ENCODE data around the gene PTPRN2. TPM values are rescaled to one million over a fixed set of nuclear protein-coding genes. Genes with fewer than 3 reads are reported as not detected.

Gene PTPRN2
- total and polyA plus RNA-seq, 2 of the 13 experiments (the other 11 are each of a cell fraction or from before 2014, with no cell fraction given) = 2.5 to 24.2 TPM

DNA sequence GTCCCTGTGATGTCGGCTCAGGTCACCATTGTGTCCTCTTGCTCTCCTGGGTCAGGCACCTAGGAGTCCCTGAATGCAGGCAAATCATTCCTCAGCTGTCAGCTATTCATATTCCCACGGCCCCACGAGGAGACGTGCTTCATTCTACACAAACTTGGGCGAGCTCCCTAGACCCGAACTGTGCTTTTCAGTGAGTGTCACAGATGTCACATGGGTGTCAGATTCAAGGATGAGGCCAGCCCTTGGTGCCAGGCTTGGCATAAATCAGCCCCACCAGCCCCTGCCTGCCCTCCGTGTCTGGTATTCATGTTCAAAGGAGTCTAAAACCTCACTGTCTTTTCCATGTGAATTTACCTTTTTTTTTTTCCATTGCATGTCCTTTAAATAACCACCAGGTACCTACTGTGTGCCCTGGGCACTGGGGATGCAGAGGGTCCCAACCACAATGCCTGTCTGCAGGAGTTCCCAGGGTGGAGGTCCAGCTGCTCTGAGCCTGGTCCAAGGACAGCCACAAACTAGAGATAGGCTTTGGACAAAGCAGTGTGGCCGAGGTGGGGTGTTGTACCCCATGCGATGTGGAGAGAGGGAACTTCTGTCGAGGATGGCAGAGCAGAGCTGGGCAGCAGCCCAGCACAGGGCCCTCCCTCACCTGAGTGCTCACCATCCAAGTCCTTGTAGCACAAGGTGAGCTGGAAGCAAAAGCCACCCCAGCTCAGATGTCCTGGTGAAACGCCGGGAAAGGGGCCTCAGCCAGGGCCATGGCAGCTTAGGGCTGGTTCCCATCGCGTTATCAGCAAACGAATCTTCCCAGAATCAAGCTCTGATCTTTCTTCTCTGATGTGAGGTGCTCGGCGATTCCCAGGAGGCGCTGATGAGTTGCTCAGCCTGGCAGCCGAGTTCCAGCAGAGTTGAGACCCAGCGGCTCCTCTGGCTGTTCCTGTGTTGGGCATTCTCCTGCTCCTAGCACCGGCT is 611.9 kb downstream of the PTPRN2 start:
- BruUV-seq (replicated peaks) = no TSS peak
- CTCF ChIA-PET (ENCODE audit: low intra/inter-chr PET ratio, low total read pairs) = no interaction called here
- no peak overlapping the region for H3K4me2 ChIP-seq (ENCODE audit: low read depth, low read length)
- H3K27me3 ChIP-seq (ENCODE audit: control insufficient read depth in 1 of 2, insufficient read depth in 2 of 2, low read length in 2 of 2) = no peaks in the 10 kb centered on the region; a peak in 1 of 5 replicates
- peaks cover 5% of the 10 kb centered on the region; the same call in 1 of the 2 replicates for H4K20me1 ChIP-seq (ENCODE audit: insufficient read depth, low read length)
- no peak overlapping the region for H3K4me3 ChIP-seq (replicated peaks in 1 of 3; ENCODE audit: insufficient read depth in 1 of 3, low read depth in 2 of 3, low read length in 3 of 3)
- H3K9me3 ChIP-seq (ENCODE audit: low read length) = no peaks in the 10 kb centered on the region
- H2AFZ ChIP-seq (ENCODE audit: low read length) = no peak overlapping the region
- H3K9ac ChIP-seq (ENCODE audit: insufficient read depth, low read depth, low read length) = no peak overlapping the region
- FAIRE-seq (no peak), DNase-seq (ENCODE audit: low spot score) (no peak), ATAC-seq (no peak)
- no peaks in the 10 kb centered on the region for H3K36me3 ChIP-seq (replicated peaks in 1 of 2; ENCODE audit: control insufficient read depth in 1 of 2, insufficient read depth in 2 of 2, low read length in 2 of 2)
- POLR2A ChIA-PET = no interaction called here
- 76% methylated on average over 13 of the region's 21 CpGs for WGBS (ENCODE audit: low lambda C conversion rate)
- intact Hi-C loops (cut with micrococcal nuclease; ENCODE audit: unreplicated experiment) (no loop called here), in situ Hi-C loops (cut with HindIII; ENCODE audit: extremely low pct_ligation_motif_present, low pct_unique_long_range_greater_than_20kb) (no loop called here)
- no peaks in the 10 kb centered on the region for H3K4me1 ChIP-seq (ENCODE audit: insufficient read depth, low read length)
- no peak overlapping the region for H3K27ac ChIP-seq (ENCODE audit: extremely low read length, insufficient read depth, low read length)
- H3K79me2 ChIP-seq (ENCODE audit: insufficient read depth, low read length) = no peaks in the 10 kb centered on the region
- TF ChIP-seq, protein P1, sequence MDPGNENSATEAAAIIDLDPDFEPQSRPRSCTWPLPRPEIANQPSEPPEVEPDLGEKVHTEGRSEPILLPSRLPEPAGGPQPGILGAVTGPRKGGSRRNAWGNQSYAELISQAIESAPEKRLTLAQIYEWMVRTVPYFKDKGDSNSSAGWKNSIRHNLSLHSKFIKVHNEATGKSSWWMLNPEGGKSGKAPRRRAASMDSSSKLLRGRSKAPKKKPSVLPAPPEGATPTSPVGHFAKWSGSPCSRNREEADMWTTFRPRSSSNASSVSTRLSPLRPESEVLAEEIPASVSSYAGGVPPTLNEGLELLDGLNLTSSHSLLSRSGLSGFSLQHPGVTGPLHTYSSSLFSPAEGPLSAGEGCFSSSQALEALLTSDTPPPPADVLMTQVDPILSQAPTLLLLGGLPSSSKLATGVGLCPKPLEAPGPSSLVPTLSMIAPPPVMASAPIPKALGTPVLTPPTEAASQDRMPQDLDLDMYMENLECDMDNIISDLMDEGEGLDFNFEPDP (CRISPR knock-in tag; conservative IDR thresholded peaks at IDR 0.05) = no peak
- no peak for TF ChIP-seq GATAD2A (CRISPR knock-in tag; IDR thresholded peaks at IDR 0.05)
- no peak for TF ChIP-seq TBX3 (IDR thresholded peaks at IDR 0.05; ENCODE audit: borderline replicate concordance)
- TF ChIP-seq NCOA1 (CRISPR knock-in tag; IDR thresholded peaks at IDR 0.05) = no peak
- no peak for TF ChIP-seq ZNF432 (CRISPR knock-in tag; IDR thresholded peaks at IDR 0.05; ENCODE audit: borderline replicate concordance)
- no peak for TF ChIP-seq ZFY (CRISPR knock-in tag; IDR thresholded peaks at IDR 0.05)
- TF ChIP-seq, protein P2, sequence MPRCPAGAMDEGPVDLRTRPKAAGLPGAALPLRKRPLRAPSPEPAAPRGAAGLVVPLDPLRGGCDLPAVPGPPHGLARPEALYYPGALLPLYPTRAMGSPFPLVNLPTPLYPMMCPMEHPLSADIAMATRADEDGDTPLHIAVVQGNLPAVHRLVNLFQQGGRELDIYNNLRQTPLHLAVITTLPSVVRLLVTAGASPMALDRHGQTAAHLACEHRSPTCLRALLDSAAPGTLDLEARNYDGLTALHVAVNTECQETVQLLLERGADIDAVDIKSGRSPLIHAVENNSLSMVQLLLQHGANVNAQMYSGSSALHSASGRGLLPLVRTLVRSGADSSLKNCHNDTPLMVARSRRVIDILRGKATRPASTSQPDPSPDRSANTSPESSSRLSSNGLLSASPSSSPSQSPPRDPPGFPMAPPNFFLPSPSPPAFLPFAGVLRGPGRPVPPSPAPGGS (CRISPR knock-in tag; IDR thresholded peaks at IDR 0.05) = no peak
- TF ChIP-seq ZNF232 (CRISPR knock-in tag; IDR thresholded peaks at IDR 0.05; ENCODE audit: borderline replicate concordance) = no peak
- no peak for TF ChIP-seq KAT7 (CRISPR knock-in tag; IDR thresholded peaks at IDR 0.05; ENCODE audit: borderline replicate concordance)
- TF ChIP-seq, protein P3, sequence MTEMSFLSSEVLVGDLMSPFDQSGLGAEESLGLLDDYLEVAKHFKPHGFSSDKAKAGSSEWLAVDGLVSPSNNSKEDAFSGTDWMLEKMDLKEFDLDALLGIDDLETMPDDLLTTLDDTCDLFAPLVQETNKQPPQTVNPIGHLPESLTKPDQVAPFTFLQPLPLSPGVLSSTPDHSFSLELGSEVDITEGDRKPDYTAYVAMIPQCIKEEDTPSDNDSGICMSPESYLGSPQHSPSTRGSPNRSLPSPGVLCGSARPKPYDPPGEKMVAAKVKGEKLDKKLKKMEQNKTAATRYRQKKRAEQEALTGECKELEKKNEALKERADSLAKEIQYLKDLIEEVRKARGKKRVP (CRISPR knock-in tag; IDR thresholded peaks at IDR 0.05) = no peak
- no peak for TF ChIP-seq ZNF547 (CRISPR knock-in tag; IDR thresholded peaks at IDR 0.05)
- no peak for TF ChIP-seq HOXA3 (CRISPR knock-in tag; IDR thresholded peaks at IDR 0.05)
- TF ChIP-seq, protein P4, sequence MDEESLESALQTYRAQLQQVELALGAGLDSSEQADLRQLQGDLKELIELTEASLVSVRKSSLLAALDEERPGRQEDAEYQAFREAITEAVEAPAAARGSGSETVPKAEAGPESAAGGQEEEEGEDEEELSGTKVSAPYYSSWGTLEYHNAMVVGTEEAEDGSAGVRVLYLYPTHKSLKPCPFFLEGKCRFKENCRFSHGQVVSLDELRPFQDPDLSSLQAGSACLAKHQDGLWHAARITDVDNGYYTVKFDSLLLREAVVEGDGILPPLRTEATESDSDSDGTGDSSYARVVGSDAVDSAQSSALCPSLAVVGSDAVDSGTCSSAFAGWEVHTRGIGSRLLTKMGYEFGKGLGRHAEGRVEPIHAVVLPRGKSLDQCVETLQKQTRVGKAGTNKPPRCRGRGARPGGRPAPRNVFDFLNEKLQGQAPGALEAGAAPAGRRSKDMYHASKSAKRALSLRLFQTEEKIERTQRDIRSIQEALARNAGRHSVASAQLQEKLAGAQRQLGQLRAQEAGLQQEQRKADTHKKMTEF (CRISPR knock-in tag; IDR thresholded peaks at IDR 0.05) = no peak
- TF ChIP-seq, protein P5, sequence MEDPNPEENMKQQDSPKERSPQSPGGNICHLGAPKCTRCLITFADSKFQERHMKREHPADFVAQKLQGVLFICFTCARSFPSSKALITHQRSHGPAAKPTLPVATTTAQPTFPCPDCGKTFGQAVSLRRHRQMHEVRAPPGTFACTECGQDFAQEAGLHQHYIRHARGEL (CRISPR knock-in tag; IDR thresholded peaks at IDR 0.05) = no peak
- no peak for TF ChIP-seq FOXA3 (CRISPR knock-in tag; IDR thresholded peaks at IDR 0.05)
- TF ChIP-seq, protein P6, sequence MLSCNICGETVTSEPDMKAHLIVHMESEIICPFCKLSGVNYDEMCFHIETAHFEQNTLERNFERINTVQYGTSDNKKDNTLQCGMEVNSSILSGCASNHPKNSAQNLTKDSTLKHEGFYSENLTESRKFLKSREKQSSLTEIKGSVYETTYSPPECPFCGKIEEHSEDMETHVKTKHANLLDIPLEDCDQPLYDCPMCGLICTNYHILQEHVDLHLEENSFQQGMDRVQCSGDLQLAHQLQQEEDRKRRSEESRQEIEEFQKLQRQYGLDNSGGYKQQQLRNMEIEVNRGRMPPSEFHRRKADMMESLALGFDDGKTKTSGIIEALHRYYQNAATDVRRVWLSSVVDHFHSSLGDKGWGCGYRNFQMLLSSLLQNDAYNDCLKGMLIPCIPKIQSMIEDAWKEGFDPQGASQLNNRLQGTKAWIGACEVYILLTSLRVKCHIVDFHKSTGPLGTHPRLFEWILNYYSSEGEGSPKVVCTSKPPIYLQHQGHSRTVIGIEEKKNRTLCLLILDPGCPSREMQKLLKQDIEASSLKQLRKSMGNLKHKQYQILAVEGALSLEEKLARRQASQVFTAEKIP (CRISPR knock-in tag; IDR thresholded peaks at IDR 0.05; ENCODE audit: borderline replicate concordance) = no peak
- TF ChIP-seq ZNF180 (CRISPR knock-in tag; IDR thresholded peaks at IDR 0.05; ENCODE audit: borderline replicate concordance, low read depth) = no peak
